GM19238 (cell line): Measurements from ENCODE around the gene PTTG1IP.

Experiments used
- DNase-seq: peaks from one replicate; pipeline ENCODE4 v3.0.0; 2011; ENCODE audit warnings: low spot score; ENCODE audit not compliant: insufficient read length

Gene PTTG1IP

DNA sequence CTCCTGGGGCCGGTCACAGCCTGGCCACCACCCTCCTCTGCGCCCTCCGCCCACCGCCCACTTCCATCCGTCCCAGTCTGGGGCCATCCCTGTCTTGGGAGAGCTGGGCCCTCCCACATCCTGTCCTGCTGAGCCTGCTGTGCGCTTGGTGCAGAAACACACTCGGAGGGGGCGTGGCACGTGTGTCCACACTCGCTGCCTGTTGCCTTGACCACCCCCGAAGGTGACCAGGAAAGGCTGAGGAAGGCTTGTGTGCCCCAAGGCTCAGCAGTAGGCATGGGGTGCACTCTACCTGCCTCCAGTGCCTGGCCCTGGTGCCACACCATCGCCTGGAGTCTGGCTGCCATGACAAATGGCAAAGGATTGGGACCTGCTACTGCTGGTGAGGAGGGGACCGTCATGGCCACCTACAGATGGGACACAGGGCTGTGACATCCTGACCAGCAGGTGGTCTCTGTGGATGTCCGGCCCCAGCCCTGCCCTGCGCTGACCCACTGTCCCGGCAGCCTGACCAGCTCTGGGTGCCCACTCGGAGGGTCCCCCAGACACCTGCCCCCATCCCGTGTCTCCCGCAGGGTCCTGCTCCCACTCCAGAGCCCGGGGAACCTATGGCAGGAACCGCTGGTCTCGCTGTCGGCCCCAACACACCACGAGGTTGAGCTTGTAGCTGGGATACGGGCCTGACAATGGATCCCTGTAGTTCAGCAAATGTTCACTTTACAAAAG lies 23.2 kb upstream of the PTTG1IP start:
- DNase-seq = no peak

DNA sequence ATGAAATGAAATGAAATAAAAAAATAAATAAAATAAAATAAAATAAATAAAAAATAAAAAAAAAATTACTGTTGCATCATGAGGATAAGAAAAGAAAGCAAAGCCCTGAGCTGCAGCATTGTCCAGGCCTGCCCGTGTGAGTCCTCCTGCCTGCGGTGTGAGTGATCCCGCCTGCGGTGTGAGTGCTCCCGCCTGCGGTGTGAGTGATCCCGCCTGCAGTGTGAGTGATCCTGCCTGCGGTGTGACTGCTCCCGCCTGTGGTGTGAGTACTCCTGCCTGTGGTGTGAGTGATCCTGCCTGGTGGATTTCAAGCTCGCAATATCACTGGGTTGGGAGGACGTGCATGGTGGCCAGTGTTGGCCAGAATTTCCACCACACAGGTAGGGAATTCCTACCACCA lies 22.4 kb upstream of the PTTG1IP start:
- DNase-seq = no peak

- no peak for DNase-seq
These were observed 21.3 kb upstream of the PTTG1IP start for GRCh38 chr21:44894687-44895302.

DNA sequence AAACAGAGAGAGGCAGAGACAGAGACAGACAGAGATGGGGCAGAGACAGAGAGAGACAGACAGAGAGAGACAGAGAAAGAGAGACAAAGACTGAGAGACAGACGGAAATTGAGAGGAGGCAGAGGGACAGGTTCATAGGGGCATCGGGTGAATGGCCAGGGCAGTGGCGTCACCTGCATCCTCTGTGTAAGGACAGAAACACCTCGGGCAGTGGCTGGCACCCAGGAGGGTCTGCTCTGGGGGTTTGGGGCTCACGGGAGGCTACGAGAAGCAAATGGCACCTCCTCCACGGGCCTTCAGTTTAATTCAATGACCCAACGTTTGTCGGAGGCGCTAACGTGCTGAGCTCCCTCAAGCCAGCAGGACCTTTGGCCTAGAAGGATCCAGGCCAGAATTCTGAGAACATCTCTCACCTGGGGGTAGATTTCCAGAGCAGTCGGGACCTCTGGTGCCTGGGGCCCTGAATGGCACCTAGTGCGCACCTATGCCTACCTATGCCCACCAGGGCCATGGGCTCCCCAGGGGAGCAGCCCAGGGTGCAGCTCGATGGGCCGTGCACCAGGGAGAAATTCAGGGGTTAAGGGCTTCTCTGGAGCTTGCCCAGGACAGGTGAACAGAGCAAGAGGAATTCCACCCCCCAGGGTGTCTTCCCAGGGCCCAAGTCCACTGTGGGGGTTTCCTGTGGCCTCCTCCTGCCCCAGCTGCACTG lies 20.6 kb upstream of the PTTG1IP start:
- DNase-seq = no peak

DNA sequence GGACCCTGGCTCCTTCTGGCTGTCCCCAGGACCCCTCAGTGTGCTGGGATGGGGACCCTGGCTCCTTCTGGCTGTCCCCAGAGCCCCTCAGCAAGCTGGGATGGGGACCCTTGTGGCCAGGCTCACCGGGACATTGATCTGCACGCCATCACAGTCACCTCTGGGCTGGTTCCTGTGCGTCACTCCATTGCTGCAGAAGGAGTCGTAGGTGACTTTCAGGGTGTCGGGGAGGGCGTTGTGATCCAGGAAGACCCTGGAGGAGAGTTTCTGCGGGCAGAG lies 19.7 kb upstream of the PTTG1IP start:
- no peak for DNase-seq

DNA sequence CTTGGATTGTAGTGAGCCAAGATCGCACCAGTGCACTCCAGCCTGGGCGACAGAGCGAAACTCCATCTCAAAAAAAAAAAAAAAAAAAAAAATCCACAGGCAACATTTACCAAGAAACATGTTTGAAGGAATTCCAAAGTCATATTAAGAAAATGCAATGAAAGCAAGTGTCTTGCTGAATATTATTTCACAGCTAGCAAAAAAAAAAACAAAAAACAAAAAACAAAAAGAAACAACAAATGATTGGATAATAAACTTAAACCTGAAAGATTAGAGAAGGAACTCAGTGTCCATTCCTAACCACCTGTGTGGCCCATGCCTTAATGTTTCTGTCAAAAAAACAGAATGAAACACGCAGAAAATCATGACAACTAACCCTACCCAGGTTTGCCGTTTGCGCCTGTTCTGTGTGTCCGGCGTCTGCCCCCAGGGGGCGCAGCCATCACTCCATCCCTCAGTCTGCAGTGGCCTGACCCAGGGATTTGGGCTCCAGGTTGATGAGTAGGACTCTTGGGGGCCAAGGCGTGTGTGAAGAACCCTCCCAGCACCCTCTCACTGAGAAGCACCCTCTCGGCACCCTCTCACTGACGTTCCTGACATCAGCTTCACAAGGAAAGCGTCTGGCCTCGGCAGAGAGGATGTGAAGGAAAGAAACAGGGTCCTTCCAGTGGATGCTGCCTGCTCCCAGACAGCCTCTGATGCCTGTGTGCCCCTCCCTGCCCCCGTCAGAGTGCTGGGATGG lies 19.2 kb upstream of the PTTG1IP start:
- peak; percentile 83 for DNase-seq

- no peak for DNase-seq
These were observed 18.6 kb upstream of the PTTG1IP start for GRCh38 chr21:44892095-44892494.

GRCh38 chr21:44891631-44892031 lies 18.1 kb upstream of the PTTG1IP start:
- DNase-seq = no peak

DNA sequence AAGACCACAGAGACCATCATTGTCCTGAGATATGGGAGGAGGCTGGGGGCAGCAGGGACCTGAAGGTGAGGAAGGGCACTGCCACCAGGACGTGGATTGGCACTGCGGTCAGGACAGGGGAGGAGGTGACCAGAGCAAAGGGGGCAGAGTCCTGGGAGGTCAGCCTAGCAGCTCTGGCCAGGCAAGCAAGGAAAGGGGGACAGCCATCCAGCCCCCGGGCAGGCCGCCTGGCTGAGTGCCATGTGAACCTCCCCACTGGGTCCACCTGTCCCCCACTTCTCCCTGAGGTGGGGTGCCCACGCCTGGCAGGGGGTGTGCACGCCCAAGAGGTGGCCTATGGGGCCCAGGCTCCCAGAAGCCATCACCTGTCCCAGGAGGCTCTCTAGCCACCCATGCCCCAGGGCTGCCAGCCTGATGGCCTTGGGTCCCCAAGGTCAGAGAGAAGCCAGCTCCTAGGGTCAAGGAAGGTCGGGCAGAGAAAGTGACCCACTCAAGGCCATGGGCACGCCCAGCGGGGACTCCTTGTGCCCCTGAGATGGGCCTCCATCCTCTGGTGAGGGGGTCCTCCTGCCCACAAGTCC lies 17.6 kb upstream of the PTTG1IP start:
- DNase-seq = no peak

DNA sequence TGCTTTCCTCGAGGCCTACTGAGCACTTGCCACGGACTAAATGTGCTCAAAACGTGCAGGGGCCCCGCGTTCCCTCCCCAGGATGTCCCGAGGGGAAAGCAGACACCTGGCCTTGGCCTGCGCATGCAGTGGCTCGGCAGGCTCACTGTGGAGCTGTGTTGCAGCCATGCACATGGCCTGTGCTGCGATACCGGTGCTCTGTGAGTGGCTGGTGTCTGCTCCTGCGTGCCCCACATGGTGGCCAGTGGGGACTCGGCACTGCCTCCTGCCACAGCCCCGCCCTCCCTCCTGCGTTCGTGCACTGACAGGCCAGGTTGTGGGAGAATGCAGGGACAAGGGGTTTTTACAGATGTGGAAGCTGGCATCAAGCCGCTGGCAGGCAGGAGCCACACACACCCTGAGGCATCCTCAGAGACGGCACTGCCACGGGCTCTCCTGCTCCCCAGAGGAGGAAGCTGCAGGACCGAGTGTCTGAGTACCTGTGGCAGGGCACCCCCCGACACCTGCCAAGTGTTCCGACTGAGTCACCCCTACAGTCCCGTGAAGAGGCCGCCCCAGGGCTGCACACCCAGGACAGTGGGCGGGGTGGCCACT lies 16.9 kb upstream of the PTTG1IP start:
- DNase-seq = no peak

DNA sequence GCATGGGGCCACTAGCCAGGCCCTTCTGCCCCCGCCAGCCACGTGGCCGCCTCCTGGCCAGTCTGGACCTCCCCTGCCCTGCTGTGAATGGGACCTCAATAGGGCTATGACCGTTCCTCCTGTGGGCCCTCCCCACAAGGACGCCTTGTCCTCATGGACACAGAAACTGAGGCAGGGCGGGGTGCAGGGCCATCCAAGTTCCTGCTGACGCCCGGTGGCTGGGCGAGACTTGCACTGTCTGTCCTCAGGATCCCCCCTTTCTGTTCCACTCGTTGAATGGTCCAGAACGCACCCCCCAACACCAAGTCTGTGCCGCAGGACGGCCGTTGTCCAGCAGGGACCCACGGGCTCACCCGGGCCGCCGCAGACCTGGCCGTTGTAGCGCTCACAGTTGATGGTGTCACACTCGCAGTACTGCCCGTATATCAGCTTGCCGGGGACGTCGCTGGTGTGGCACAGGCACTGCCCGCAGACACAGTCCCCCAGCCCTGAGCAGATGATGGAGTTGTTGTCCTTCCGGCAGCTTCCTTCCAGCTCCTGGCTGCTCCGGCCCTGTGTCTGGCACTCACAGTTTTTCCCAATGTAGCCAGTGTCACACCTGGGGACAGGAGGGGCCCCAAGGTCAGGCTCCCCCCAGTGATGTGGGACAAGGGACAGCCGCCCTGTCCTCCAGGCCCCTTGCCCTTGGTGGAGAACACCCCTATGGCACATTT lies 16.3 kb upstream of the PTTG1IP start:
- no peak for DNase-seq

- no peak for DNase-seq
These were observed 15.4 kb upstream of the PTTG1IP start for GRCh38 chr21:44888581-44889550.

DNA sequence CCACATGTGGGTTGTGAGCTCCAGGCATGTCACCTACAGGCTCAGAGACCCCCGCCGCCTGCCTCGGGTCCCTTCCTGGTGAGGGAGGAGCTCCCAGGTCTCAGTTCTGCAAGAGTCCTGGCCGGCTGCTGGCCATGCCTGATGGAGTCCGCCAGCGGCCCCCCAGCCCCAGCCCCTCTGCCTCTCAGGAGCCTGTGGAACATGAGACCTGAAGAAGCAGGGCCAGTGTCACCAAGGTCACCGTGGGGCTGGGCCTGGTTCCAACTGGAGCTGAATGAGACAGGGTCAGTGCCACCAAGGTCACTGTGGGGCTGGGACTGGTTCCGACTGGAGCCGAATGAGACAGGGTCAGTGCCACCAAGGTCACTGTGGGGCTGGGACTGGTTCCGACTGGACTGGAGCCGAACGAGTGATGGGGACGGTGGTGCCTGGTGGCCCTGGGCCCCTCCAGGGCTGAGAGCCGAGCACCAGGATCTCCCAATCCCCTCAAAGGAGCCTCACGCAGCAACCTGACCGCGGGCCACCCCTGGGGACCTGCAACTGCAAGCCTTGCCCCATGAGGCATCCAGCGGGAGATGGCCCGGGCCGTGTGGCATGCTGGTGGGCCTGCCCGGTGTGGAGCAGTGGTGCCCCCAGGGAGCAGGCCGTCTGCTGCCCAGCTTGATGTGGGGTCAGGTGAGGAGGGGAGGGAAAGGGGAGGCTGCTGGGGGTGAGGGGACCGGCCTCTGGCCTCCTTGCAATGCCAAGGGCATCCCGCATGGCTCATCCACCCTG lies 14.5 kb upstream of the PTTG1IP start:
- DNase-seq = no peak

- no peak for DNase-seq
These were observed 13.8 kb upstream of the PTTG1IP start for GRCh38 chr21:44887126-44887806.

DNA sequence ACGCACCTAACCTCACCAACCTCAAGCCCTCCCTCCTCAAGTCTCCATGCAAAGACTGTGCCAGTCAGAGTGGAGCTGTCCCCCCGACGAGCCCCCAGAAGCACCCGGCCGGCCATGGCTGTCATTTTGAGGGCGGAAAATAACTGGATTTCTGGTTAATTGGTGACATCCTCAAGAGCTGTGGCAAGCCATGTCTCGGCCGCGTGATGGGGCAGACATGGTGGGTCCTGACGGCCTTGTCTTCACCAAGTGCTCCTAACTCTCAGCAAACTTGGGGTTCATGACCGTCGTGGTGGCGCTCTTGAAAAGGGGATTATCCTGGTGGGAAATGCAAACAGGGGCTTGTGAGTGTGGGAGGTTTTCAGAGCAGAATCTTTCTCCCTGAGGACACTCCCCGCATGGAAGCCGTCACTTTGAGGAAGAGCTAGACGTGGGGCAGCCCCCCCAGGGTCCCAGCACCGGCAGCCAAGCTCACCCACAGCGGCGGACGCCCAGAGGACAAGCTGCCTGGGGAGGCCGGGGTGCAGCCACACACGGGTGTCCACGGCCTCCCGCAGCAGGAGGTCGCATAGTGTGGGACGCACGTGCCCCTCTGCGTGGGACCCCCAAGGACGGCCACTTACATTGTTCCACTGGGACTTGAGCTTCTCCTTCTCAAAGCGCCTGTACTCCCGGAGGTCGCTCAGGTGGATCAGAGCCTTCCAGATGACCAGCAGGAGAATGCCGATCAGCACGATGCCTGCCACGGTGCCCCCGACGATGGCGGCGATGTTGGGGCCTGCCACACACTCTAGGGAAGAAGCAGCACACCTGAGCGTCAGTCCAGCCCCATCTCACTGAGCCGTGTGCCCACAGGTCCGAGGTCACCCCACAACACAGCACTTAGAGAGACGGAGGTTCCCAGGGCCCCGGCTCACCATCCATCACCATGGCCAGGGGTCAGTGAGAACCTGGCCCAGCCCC lies 12.9 kb upstream of the PTTG1IP start:
- DNase-seq = no peak

GRCh38 chr21:44885615-44886014 lies 12.1 kb upstream of the PTTG1IP start:
- DNase-seq = no peak

GRCh38 chr21:44884097-44884496 lies 10.6 kb upstream of the PTTG1IP start:
- no peak for DNase-seq
